Body of pancreas (tissue), 4 donors: ENCODE measurements around the gene GAL.

Source experiments
- CTCF ChIP-seq, 7 experiments: fragments of 450-650 bp in 4 of 7; fragments of 200-600 bp in 3 of 7; sonication (generic) in 3 of 7; IDR thresholded peaks; one replicate each; pipeline ENCODE4 v1.5.1; 2016 to 2019; ENCODE audit warnings: antibody characterized with exemption in 7 of 7
- POLR2A ChIP-seq, 3 donors: fragments of 450-650 bp; IDR thresholded peaks; one replicate each; pipeline ENCODE4 v1.6.1; 2016; ENCODE audit warnings: antibody characterized with exemption in 3 of 3, mild to moderate bottlenecking in 2 of 3

GRCh38 chr11:68664906-68665305, 19.4 kb upstream of the GAL start:
- no peak for TF ChIP-seq CTCF (IDR thresholded peaks at IDR 0.05)
- no peak for TF ChIP-seq POLR2A (IDR thresholded peaks at IDR 0.05)
